ENCODE results near the gene UST. TPM values are rescaled to one million over a fixed set of nuclear protein-coding genes. Genes with fewer than 3 reads are reported as not detected.
"Not testable (repeated sequence)": the region's sequence is repeated elsewhere in the genome, so short reads cannot be mapped to it uniquely, and the experiment has no call there.

Gene UST
- total RNA-seq, 2 experiments from 2014 or later = 8.1 to 9.0 TPM

DNA sequence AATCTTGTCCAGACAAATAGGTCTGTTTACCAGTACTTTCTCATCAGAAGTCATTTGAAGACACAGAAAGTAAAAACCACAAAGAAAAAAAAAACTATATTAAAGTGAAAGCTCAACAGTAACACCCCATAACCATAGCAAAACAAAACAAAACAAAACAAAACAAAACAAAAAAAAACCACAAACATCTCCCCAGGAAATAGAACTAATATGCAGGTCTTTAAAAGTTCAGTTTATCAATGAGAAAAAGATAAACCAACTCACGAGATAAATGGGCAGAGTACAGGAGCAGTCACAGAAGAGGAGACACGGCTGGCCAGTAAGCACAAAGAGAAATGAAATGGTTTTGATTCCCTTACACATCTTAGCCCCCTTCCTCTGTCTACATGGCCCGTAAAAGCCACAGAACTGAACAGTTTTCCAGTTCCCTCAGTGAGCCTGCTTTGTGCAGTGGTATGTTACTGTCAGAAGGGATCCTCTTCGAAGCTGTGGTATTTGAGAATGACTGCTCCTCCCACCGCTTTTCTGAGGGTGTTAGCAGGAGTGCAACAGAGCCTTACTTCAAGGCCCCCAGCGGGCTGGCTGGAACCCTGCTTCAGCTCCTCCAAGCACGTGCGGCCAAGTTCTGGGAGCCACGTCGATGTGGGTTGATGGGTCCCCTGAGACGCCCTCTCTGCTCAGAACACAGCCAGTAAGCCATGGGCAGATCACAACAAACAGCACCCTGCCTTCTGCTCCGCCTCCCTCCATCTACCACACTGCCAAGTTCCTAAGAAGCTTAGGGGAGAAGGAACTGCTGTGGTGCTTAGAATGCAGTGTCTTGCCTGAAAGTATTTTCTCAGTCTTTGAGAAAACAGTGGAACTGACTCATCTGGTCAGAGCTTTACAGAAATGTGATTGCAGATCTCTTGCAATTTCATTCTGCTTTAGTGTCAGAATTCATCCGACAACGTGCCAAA, 14.0 kb downstream of the UST start:
- CTCF ChIA-PET = interaction anchor here (0.7 to 1.9 kb wide), 7 partner anchors 12 to 271 kb away, joined by 3 to 7 read pairs (median 3); no protein-coding TSS in a partner anchor
- POLR2A ChIA-PET = interaction anchor here (0.5 to 1.4 kb wide), 9 partner anchors 13 to 272 kb away, joined by 3 to 9 read pairs (median 4); partner anchors contain the start of gene UST

DNA sequence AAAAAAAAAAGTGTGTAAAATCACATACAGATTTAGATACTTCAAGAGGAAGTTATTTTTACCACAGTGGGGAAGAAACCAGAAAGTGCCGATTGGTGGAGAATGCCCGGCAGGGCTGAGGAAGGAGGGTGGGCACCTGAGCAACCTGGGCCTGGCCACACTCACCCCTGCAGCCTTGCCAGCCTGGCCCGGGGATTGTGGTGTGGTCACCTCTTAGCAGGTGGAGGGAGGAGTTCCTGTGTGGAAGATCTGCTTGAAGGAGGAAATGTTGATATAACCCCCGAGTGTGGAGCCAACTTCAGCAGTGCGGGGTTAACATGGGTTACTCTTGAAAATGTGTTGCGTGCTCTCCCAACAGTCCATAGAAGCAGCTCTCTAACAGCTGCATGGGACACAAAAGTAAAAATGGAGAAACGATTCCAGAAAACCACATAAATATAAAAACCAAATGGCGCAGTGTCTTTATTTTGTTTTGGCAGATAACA, 14.7 kb downstream of the UST start:
- POLR2A ChIA-PET = interaction anchor here (0.6 to 1.4 kb wide), 6 partner anchors 14 to 271 kb away, joined by 3 to 9 read pairs (median 4); partner anchors contain the start of gene UST
- CTCF ChIA-PET = interaction anchor here (0.7 to 1.9 kb wide), 7 partner anchors 13 to 270 kb away, joined by 3 to 7 read pairs (median 3); no protein-coding TSS in a partner anchor

DNA sequence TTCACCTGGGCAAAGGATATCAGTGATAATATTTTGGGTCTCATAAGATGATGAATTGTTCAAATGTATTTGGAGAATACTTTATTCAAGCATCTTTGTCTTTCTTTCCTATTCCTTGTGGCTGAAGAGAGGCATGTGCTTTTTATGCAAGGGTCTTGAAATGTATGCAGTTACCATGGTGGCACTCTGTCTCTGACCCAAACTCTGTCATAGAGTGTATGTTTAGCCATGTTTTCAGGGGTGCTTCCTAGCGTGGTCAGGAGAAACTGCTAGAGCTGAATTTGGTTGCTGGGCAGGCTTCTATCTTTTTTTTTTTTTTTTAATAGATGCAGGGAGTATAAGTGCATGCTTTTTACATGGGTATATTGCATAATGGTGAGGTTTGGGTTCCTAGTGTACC, 15.4 kb downstream of the UST start:
- POLR2A ChIA-PET = interaction anchor here (1.2 kb wide), 1 partner anchor 270 kb away, joined by 4 read pairs; no protein-coding TSS in a partner anchor
- CTCF ChIA-PET = no interaction called here

DNA sequence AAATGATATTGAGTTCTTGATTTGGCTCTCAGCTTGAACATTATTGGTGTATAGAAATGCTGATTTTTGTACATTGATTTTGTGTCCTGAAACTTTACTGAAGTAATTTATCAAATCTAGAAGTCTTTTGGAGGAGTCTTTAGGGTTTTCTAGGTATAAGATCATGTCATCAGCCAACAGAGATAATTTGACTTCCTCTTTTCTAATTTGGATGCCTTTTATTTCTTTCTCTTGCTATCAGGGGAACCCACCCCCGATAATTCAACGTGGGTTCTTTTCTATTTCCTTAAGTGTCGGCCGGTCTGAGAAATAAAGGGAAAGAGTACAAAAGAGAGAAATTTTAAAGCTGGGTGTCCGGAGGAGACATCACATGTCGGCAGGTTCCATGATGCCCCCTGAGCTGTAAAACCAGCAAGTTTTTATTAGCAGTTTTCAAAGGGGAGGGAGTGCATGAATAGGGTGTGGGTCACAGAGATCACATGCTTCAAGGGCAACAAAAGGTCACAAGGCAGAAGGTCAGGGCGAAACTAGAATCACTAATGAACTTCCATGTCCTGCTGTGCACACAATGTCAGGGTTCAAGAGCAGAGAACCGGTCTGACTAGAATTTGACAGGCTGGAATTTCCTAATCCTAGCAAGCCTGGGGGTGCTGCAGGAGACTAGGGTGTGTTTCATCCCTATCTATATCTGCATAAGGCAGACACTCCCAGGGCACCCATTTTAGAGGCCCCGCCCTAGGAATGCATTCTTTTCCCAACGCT, 17.6 kb downstream of the UST start:
- POLR2A ChIA-PET, CTCF ChIA-PET: not testable (repeated sequence)

GRCh38 chr6:148765898-148766808, 19.3 kb downstream of the UST start:
- ChIA-PET POLR2A (no interaction called here), CTCF (no interaction called here)

DNA sequence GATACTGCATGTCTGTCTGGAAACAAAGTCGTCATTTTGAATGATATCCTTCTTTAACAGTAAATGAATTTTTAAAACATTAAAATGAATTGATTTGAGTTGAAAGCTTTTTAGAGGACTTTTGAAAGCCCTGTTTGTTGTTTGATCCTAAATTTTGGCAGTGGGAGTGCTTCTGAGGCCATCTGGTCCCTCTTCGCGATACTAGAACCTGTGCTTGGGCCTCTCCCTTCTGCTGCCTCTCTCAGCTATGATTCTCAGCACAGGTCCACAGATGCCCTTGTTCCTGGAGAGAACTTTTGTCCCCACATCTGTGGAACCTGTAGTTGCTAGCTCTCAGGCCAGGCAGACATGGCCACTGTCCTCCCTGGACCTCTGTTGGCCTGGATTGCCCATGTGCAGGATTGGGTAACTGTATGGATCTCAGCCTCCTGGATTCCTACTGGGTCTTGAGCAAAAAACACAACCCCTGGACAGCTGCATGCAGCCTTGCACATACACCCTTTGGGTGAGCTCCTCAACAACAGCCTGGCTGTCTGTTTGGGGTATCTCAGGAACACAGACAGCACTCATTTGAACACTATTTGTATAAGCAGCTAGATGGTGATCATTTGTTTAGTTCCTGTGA, 21.9 kb downstream of the UST start:
- POLR2A ChIA-PET = no interaction called here
- CTCF ChIA-PET = no interaction called here

- ChIA-PET CTCF (no interaction called here), POLR2A (no interaction called here)
Measured at GRCh38 chr6:148769304-148769968, 22.6 kb downstream of the UST start.

DNA sequence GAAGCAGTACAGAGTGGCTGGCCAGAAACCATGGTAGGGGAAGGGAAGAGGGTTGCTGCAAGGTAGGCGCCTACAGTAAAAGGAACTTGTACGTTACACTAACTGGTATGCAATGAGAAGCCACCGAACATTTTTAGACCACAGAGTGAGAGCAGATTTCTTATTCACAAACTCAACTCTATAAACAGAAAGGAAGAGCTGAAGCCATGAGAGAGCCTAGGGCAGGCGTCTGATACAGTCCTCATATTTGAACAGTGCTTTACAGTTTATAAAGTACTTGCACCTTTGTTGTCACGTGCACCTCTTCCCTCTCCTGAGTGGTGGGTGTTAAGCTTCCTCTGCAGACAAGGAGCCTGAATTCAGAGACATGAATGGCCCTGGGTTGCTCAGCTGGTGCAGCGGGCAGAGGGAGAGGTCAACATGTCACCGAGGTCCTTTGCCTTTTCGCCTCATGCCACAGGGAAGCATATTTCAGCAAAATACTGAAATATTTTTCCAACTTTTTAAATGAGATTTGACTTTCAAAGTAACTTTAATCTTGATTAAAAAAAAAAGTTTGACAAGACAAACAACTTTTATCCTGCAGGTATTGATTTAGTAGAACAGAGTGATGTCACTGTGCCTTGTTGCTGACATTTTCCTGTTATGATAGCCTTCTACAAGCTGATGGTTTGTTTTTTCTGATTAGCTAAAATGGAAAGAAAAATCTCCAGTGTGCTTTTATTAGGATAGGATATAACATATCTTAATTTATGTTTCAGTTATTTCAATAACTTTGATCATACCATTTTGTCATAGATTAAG, 23.8 kb downstream of the UST start:
- CTCF ChIA-PET = interaction anchor here (1.0 kb wide), 1 partner anchor 36 kb away, joined by 3 read pairs; no protein-coding TSS in a partner anchor

GRCh38 chr6:148771212-148771601, 24.4 kb downstream of the UST start:
- CTCF ChIA-PET = interaction anchor here (1.0 kb wide), 1 partner anchor 36 kb away, joined by 3 read pairs; no protein-coding TSS in a partner anchor
- POLR2A ChIA-PET = interaction anchor here (1.1 kb wide), 1 partner anchor 10 kb away, joined by 3 read pairs; no protein-coding TSS in a partner anchor

More for the DNA sequence above, 23.8 kb downstream of the UST start:
- POLR2A ChIA-PET = interaction anchor here (1.1 kb wide), 1 partner anchor 11 kb away, joined by 3 read pairs; no protein-coding TSS in a partner anchor

DNA sequence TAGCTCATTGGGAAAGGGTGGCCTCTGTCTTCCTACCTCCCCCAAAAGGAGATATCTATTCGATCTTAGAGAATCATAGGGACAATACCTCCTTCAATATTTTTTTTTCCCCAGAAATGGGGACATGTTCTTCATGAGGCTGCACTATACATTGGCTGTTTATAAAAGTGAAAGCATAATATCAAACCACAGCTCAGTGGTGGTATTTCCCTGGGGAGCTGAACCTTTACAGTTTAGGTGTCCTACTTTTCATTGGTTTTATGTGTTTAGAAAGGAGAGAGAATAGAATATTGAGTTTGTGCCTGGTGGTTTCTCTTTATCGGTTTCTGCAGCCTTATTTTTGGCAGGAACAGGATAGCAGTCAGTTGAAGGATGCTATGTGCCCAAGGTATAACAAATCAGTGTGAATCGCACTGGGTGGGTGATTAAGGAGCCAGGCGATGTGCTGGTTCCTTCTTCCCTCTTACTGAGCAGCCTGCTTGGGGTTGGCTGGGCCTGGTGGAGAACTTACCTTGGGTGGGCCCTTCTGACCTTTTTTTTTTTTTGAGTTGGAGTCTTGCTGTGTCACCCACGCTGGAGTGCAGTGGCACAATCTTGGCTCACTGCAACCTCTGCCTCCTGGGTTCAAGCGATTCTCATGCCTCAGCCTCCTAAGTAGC, 25.2 kb downstream of the UST start:
- ChIA-PET CTCF (no interaction called here), POLR2A (no interaction called here)

- ChIA-PET CTCF (interaction anchor here (0.7 kb wide), 1 partner anchor 30 kb away, joined by 3 read pairs; no protein-coding TSS in a partner anchor), POLR2A (interaction anchor here (1.4 kb wide), 1 partner anchor 14 kb away, joined by 3 read pairs; no protein-coding TSS in a partner anchor)
Measured at GRCh38 chr6:148775161-148775560, 28.3 kb downstream of the UST start.

DNA sequence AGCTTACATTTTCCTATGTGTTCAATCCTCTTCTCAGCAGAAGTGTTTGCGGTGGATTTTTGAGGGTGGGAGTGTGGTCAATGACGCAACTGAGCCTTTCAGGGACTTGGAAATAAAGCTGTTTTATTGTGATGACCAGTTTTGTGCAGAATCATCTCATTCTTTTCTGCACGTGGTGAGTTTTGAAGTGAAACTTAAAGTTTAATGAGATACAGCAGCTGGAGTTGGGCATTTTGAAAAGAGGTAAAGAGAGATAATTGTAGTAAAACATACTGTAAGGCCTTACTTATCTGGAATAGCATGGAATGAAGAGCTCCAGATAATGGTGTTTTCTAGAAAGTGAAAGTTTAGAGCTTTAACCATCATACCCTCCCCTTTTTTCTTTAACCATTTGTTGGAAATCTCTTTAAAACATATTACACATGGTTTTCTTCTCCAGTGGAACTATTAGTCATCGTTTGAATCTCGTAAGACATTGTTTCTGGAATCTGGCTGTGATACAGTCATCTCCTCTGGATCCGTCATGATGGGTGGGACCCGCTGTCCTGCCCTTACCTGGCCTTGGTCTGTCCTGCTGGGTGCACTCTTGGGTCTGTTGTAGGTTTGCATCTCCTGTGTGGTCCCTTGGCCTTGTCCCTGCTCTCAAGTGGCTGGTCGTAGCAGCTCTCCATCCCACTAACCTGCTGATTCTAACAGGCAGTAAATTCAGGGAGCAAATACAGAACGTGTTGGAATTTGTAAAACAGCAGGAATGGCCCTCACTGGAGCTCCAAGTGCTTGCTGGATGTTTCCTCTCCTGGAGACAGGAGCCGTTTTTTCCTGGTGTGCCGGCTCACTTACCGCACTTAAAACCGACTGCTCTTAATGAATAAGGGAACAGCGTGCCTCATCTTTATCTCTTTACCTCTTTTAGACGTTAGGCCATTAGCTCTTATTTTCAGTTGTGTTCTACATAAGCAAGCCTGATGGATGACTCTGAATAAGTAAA, 29.8 kb downstream of the UST start:
- POLR2A ChIA-PET = interaction anchor here (1.0 to 1.4 kb wide), 2 partner anchors 15 to 19 kb away, joined by 3 to 4 read pairs; no protein-coding TSS in a partner anchor
- CTCF ChIA-PET = no interaction called here

DNA sequence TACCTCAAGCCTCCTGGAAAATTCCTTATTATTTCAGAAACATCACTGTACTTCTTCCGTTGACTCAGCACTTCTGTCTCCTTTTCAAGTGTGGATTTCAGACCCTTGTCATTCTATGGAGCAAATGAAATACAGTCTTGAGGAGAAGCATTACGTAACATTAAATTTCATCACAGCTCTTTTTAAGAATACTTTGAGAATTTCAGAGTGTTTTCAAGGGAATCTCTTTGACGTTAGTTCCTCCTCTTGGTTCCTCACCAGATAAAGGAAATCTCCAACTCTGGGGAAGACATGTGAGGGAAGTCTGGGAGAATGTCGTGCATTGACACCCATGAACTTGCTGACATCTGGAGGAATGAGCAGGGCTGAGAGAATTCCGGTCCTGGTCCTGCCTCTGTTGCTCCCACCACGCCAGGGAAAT, 32.3 kb downstream of the UST start:
- POLR2A ChIA-PET = no interaction called here
- CTCF ChIA-PET = no interaction called here

- POLR2A ChIA-PET = interaction anchor here (1.1 to 1.3 kb wide), 2 partner anchors 19 to 33 kb away, joined by 4 to 9 read pairs; no protein-coding TSS in a partner anchor
- CTCF ChIA-PET = interaction anchor here (1.4 to 1.6 kb wide), 2 partner anchors 20 to 168 kb away, joined by 3 to 7 read pairs; no protein-coding TSS in a partner anchor
Measured at GRCh38 chr6:148780423-148780822, 33.6 kb downstream of the UST start.

- CTCF ChIA-PET = interaction anchor here (1.4 to 1.6 kb wide), 2 partner anchors 20 to 167 kb away, joined by 3 to 7 read pairs; no protein-coding TSS in a partner anchor
- POLR2A ChIA-PET = interaction anchor here (1.1 to 1.3 kb wide), 3 partner anchors 10 to 33 kb away, joined by 3 to 9 read pairs (median 4); no protein-coding TSS in a partner anchor
Measured at GRCh38 chr6:148780918-148781436, 34.1 kb downstream of the UST start.

Measured in activated CD8-positive, alpha-beta memory T cell treated with anti-CD3 and anti-CD28 coated beads for 36 hours (primary cell).